ENCODE measurements around the gene TRIM73. TPM values are rescaled to one million over a fixed set of nuclear protein-coding genes. Genes with fewer than 3 reads are reported as not detected.
"Not testable (repeated sequence)": the region's sequence is repeated elsewhere in the genome, so short reads cannot be mapped to it uniquely, and the experiment has no call there.

Gene TRIM73
- total and polyA plus RNA-seq, 8 donors, result 6.1 to 22.8 (median 11.7) TPM; not detected in 1

GRCh38 chr7:75416787-75417186 is 21.4 kb downstream of the TRIM73 start:
- H3K36me3 ChIP-seq, result peaks cover 14 to 67% (median 54%) of the 10 kb centered on the region in 4 donors
- H3K27me3 ChIP-seq; intact Hi-C loops (cut with DNase I; ENCODE audit: low total_unique reads); H3K4me3 ChIP-seq; H3K27ac ChIP-seq; H3K9me3 ChIP-seq; H3K4me1 ChIP-seq; DNase-seq: not testable (repeated sequence)
- whole genome bisulfite sequencing, 5 donors, result 68 to 84% (median 77%) methylated on average over 8 of the region's 9 CpGs

- DNase-seq; intact Hi-C loops (cut with DNase I; ENCODE audit: low total_unique reads); H3K27me3 ChIP-seq; H3K4me3 ChIP-seq; H3K27ac ChIP-seq; H3K9me3 ChIP-seq; H3K4me1 ChIP-seq: not testable (repeated sequence)
- WGBS, 5 donors, result 84 to 99% (median 86%) methylated on average over 10 to 15 of the region's 20 CpGs
- H3K36me3 ChIP-seq, result peaks cover 15 to 72% (median 59%) of the 10 kb centered on the region in 4 donors
These were observed 22.9 kb downstream of the TRIM73 start for GRCh38 chr7:75418292-75418858.

- not testable (repeated sequence) for DNase-seq
These were observed 23.8 kb downstream of the TRIM73 start for GRCh38 chr7:75419210-75419609.

GRCh38 chr7:75419693-75420092 is 24.3 kb downstream of the TRIM73 start:
- intact Hi-C loops (cut with DNase I; ENCODE audit: low total_unique reads); H3K4me1 ChIP-seq; H3K27me3 ChIP-seq; H3K9me3 ChIP-seq; H3K4me3 ChIP-seq; H3K27ac ChIP-seq: not testable (repeated sequence)
- peak in 1 of 2 donors; percentile 15 for DNase-seq
- H3K36me3 ChIP-seq, result peaks cover 21 to 83% (median 71%) of the 10 kb centered on the region in 4 donors
- 66 to 77% (median 74%) methylated on average over 8 to 10 of the region's 13 CpGs for WGBS, 5 donors

More at GRCh38 chr7:75419210-75419609, 23.8 kb downstream of the TRIM73 start:
- H3K4me3 ChIP-seq; H3K4me1 ChIP-seq; H3K27me3 ChIP-seq; H3K27ac ChIP-seq; intact Hi-C loops (cut with DNase I; ENCODE audit: low total_unique reads); H3K9me3 ChIP-seq: not testable (repeated sequence)
- peaks cover 16 to 80% (median 67%) of the 10 kb centered on the region in 4 donors for H3K36me3 ChIP-seq
- 77 to 92% (median 86%) methylated on average over 9 to 12 of the region's 13 CpGs for WGBS, 5 donors

- H3K4me1 ChIP-seq; H3K4me3 ChIP-seq; H3K9me3 ChIP-seq; H3K27me3 ChIP-seq; H3K27ac ChIP-seq; intact Hi-C loops (cut with DNase I; ENCODE audit: low total_unique reads); DNase-seq: not testable (repeated sequence)
- 85 to 96% (median 91%) methylated on average over 9 to 12 of the region's 13 CpGs for WGBS, 5 donors
- peaks cover 21 to 80% (median 69%) of the 10 kb centered on the region in 4 donors for H3K36me3 ChIP-seq
These were observed 24.7 kb downstream of the TRIM73 start for GRCh38 chr7:75420152-75420551.

GRCh38 chr7:75421798-75422710 is 26.6 kb downstream of the TRIM73 start:
- DNase-seq; H3K4me3 ChIP-seq; intact Hi-C loops (cut with DNase I; ENCODE audit: low total_unique reads); H3K27me3 ChIP-seq; H3K27ac ChIP-seq; H3K9me3 ChIP-seq; H3K4me1 ChIP-seq: not testable (repeated sequence)
- peaks cover 15 to 69% (median 51%) of the 10 kb centered on the region in 4 donors for H3K36me3 ChIP-seq
- 95 to 98% (median 97%) methylated on average over 25 to 31 of the region's 50 CpGs for WGBS, 5 donors

- H3K36me3 ChIP-seq, result peaks cover 21 to 68% (median 58%) of the 10 kb centered on the region in 4 donors
- intact Hi-C loops (cut with DNase I; ENCODE audit: low total_unique reads); H3K4me3 ChIP-seq; H3K27me3 ChIP-seq; H3K4me1 ChIP-seq; DNase-seq; H3K27ac ChIP-seq; H3K9me3 ChIP-seq: not testable (repeated sequence)
- WGBS, 5 donors, result 74 to 85% (median 82%) methylated on average over 4 to 13 of the region's 15 CpGs
These were observed 28.1 kb downstream of the TRIM73 start for GRCh38 chr7:75423481-75423880.

- H3K27me3 ChIP-seq; H3K27ac ChIP-seq; DNase-seq; intact Hi-C loops (cut with DNase I; ENCODE audit: low total_unique reads); H3K9me3 ChIP-seq; H3K4me1 ChIP-seq; H3K4me3 ChIP-seq: not testable (repeated sequence)
- H3K36me3 ChIP-seq, result peaks cover 52 to 69% (median 69%) of the 10 kb centered on the region in 4 donors
- 94 to 99% (median 98%) methylated on average over 4 of the region's 4 CpGs for WGBS, 5 donors
These were observed 43.6 kb downstream of the TRIM73 start for GRCh38 chr7:75439000-75439399.

- Histone ChIP-seq H3K36me3 (peaks cover 30 to 38% (median 38%) of the 10 kb centered on the region in 4 donors), H3K27ac (peak overlapping the region in 4 of 5 donors; percentile 32 to 89 (median 86)), H3K4me3 (peak overlapping the region; percentile 52 to 60 (median 58))
- H3K27me3 ChIP-seq; DNase-seq; H3K4me1 ChIP-seq; intact Hi-C loops (cut with DNase I; ENCODE audit: low total_unique reads); H3K9me3 ChIP-seq: not testable (repeated sequence)
- 0 to 3% (median 1%) methylated on average over 4 to 8 of the region's 37 CpGs for WGBS, 5 donors
These were observed 46.7 kb downstream of the TRIM73 start for GRCh38 chr7:75442101-75442464.

- H3K9me3 ChIP-seq; H3K4me1 ChIP-seq; intact Hi-C loops (cut with DNase I; ENCODE audit: low total_unique reads); H3K27me3 ChIP-seq: not testable (repeated sequence)
- H3K27ac ChIP-seq, result peak overlapping the region; percentile 83 to 94 (median 87)
- H3K36me3 ChIP-seq, result peaks cover 24 to 33% (median 33%) of the 10 kb centered on the region in 4 donors
- peak in 1 of 2 donors; percentile 35 for DNase-seq
- H3K4me3 ChIP-seq, result peak overlapping the region; percentile 52 to 60 (median 58)
- WGBS, 5 donors, result 0 to 2% (median 0%) methylated on average over 2 to 44 of the region's 76 CpGs
These were observed 47.2 kb downstream of the TRIM73 start for GRCh38 chr7:75442465-75443111.

GRCh38 chr7:75449946-75450345 is 54.5 kb downstream of the TRIM73 start:
- intact Hi-C loops (cut with DNase I; ENCODE audit: low total_unique reads); H3K4me3 ChIP-seq; DNase-seq; H3K9me3 ChIP-seq; H3K27ac ChIP-seq; H3K4me1 ChIP-seq; H3K27me3 ChIP-seq: not testable (repeated sequence)
- H3K36me3 ChIP-seq, result peaks cover 0 to 13% (median 8%) of the 10 kb centered on the region in 4 donors
- WGBS, 5 donors, result 91 to 100% (median 97%) methylated on average over 2 to 4 of the region's 5 CpGs
